K562 (cell line): ENCODE results near the gene RPL28. TPM values are rescaled to one million over a fixed set of nuclear protein-coding genes. Genes with fewer than 3 reads are reported as not detected.
A peak's percentile ranks its signal among the peaks of the same experiment; 100 is the strongest.

Experiments
- ARID4B ChIP-seq: sonication (generic); formaldehyde crosslinking; IDR thresholded peaks from 2 replicates; pipeline ENCODE4 v1.8.0; 2022; ENCODE audit warnings: mild to moderate bottlenecking, missing genetic modification reagents
- CBX8 ChIP-seq: fragments of 200-600 bp; sonication (generic); IDR thresholded peaks from 2 replicates; pipeline ENCODE4 v1.6.1; 2012; ENCODE audit warnings: borderline replicate concordance, mixed run types, low read depth, mild to moderate bottlenecking, moderate library complexity, mixed read lengths, low read length, control low read depth, inconsistent platforms; ENCODE audit not compliant: poor library complexity, severe bottlenecking; ENCODE audit errors: extremely low read depth
- CHD1 ChIP-seq: fragments of 200-600 bp; sonication (generic); IDR thresholded peaks from one replicate; pipeline ENCODE4 v1.6.1; 2012; ENCODE audit warnings: mild to moderate bottlenecking, moderate library complexity, low read length, inconsistent platforms
- CHD4 ChIP-seq: fragments of 200-600 bp; sonication (generic); IDR thresholded peaks from 3 replicates; pipeline ENCODE4 v1.6.1; 2012; ENCODE audit warnings: low read depth, mild to moderate bottlenecking, mixed read lengths, low read length, inconsistent platforms; ENCODE audit not compliant: insufficient read depth, insufficient replicate concordance, poor library complexity, severe bottlenecking
- DNMT1 ChIP-seq: fragments of 450-650 bp; IDR thresholded peaks from 2 replicates; pipeline ENCODE4 v1.6.1; 2016; ENCODE audit warnings: antibody characterized with exemption, mild to moderate bottlenecking
- FUS ChIP-seq: fragments of 200-400 bp; formaldehyde crosslinking; optimal IDR thresholded peaks from 2 replicates; pipeline ENCODE3; 2017; ENCODE audit warnings: low read depth, low read length
- GABPB2 ChIP-seq: fragments of 250-450 bp; sonication (Bioruptor Pico); conservative IDR thresholded peaks from 2 replicates; pipeline ENCODE4 v1.5.1; 2021; ENCODE audit warnings: mild to moderate bottlenecking
- MECOM ChIP-seq: fragments of 250-450 bp; sonication (Bioruptor Pico); IDR thresholded peaks from 2 replicates; pipeline ENCODE4 v1.8.0; 2022; ENCODE audit warnings: inconsistent platforms
- PYGO2 ChIP-seq: fragments of 450-650 bp; IDR thresholded peaks from 2 replicates; pipeline ENCODE4 v1.6.1; 2016; ENCODE audit warnings: mild to moderate bottlenecking, missing genetic modification characterization, moderate library complexity, missing compliant biosample characterization
- RUNX1 ChIP-seq: sonication (generic); IDR thresholded peaks from 2 replicates; pipeline ENCODE4 v1.6.1; 2016; ENCODE audit warnings: antibody characterized with exemption, low read depth
- SP1 ChIP-seq: sonication (generic); formaldehyde crosslinking; IDR thresholded peaks from 2 replicates; pipeline ENCODE4 v1.8.1; 2022; ENCODE audit warnings: mild to moderate bottlenecking, missing genetic modification reagents
- SPI1 ChIP-seq: IDR thresholded peaks from 2 replicates; pipeline ENCODE4 v1.6.1; 2011; ENCODE audit warnings: low read depth, low read length, control low read depth, borderline replicate concordance
- STAT5B ChIP-seq: fragments of 250-450 bp; sonication (Bioruptor Pico); IDR thresholded peaks from 2 replicates; pipeline ENCODE4 v1.8.0; 2021; ENCODE audit warnings: mild to moderate bottlenecking, inconsistent platforms
- TFAM ChIP-seq: fragments of 250-450 bp; sonication (Bioruptor Pico); conservative IDR thresholded peaks from 2 replicates; pipeline ENCODE4 v1.5.0; 2021; ENCODE audit warnings: mild to moderate bottlenecking, moderate library complexity
- U2AF2 ChIP-seq: fragments of 200-400 bp; formaldehyde crosslinking; optimal IDR thresholded peaks from 2 replicates; pipeline ENCODE3; 2017; ENCODE audit warnings: low read depth, mild to moderate bottlenecking, low read length
- ZNF143 ChIP-seq: sonication (generic); formaldehyde crosslinking; IDR thresholded peaks from 2 replicates; pipeline ENCODE4 v1.9.0; 2022; ENCODE audit warnings: mild to moderate bottlenecking, missing genetic modification reagents
- ZNF263 ChIP-seq: sonication (generic); formaldehyde crosslinking; IDR thresholded peaks from 2 replicates; pipeline ENCODE4 v1.8.0; 2022; ENCODE audit warnings: mild to moderate bottlenecking, missing genetic modification reagents, borderline replicate concordance
- ZSCAN29 ChIP-seq: fragments of 450-650 bp; IDR thresholded peaks from 2 replicates; pipeline ENCODE4 v1.6.1; 2017
- polyA plus RNA-seq, 8 experiments: library from polyadenylated mRNA; depleted of rRNA in 4 of 8; stranded (reverse) in 5 of 8; unstranded in 3 of 8; fragments of >200 nt; fragmentation: Nextera tagmentation in 2 of 8; fragmentation: Illumina TruSeq in 1 of 8; extraction: Ambion mirVana in 2 of 8; extraction: Trizol in 1 of 8; gene quantifications; 2 replicates each; pipeline versions ENCODE4 v1.2.1 to v1.2.3, GENCODE V29; 2011 to 2014; ENCODE audit warnings: inconsistent platforms in 1 of 8, missing spikeins in 1 of 8
- total RNA-seq, 7 experiments: library from RNA; depleted of rRNA in 6 of 7; stranded (reverse); fragments of >200 nt in 6 of 7; fragmentation: Illumina TruSeq in 2 of 7; extraction: Trizol in 2 of 7; gene quantifications; 2 replicates each; pipeline versions ENCODE4 v1.2.1 to v1.2.3, GENCODE V29; 2011 to 2021; ENCODE audit warnings: low replicate concordance in 1 of 7
- TF ChIP-seq, protein P1 (sequence below): IDR thresholded peaks from 2 replicates; pipeline ENCODE4 v1.6.1; 2011; ENCODE audit warnings: borderline replicate concordance, low read depth, mild to moderate bottlenecking, moderate library complexity, low read length; ENCODE audit not compliant: insufficient read depth, poor library complexity, severe bottlenecking
- TF ChIP-seq, protein P2 (sequence below): sonication (generic); formaldehyde crosslinking; IDR thresholded peaks from 2 replicates; pipeline ENCODE4 v1.8.0; 2022; ENCODE audit warnings: mild to moderate bottlenecking, missing genetic modification reagents

The RPL28 gene
- total and polyA plus RNA-seq, 9 of the 15 experiments (the other 6 are each of a cell fraction or from before 2014, with no cell fraction given): 124 to 3,106 (median 622) TPM

GRCh38 chr19:55339105-55339888 is 46.4 kb upstream of the RPL28 start, which contains the start of gene KMT5C (continued):
- TF ChIP-seq RUNX1 (no peak), MECOM (CRISPR knock-in tag) (no peak), PYGO2 (tag) (no peak), DNMT1 (no peak), ZNF263 (CRISPR knock-in tag) (no peak; the same call in 1 of the 2 replicates), FUS (no peak), ZNF143 (no peak), CHD1 (no peak), SP1 (CRISPR knock-in tag) (peak; percentile 99), GABPB2 (CRISPR knock-in tag) (no peak), U2AF2 (no peak), CBX8 (no peak), ARID4B (CRISPR knock-in tag) (no peak), TFAM (CRISPR knock-in tag) (no peak), STAT5B (CRISPR knock-in tag) (no peak), CHD4 (no peak), ZSCAN29 (no peak), SPI1 (no peak)
- TF ChIP-seq, protein P1, sequence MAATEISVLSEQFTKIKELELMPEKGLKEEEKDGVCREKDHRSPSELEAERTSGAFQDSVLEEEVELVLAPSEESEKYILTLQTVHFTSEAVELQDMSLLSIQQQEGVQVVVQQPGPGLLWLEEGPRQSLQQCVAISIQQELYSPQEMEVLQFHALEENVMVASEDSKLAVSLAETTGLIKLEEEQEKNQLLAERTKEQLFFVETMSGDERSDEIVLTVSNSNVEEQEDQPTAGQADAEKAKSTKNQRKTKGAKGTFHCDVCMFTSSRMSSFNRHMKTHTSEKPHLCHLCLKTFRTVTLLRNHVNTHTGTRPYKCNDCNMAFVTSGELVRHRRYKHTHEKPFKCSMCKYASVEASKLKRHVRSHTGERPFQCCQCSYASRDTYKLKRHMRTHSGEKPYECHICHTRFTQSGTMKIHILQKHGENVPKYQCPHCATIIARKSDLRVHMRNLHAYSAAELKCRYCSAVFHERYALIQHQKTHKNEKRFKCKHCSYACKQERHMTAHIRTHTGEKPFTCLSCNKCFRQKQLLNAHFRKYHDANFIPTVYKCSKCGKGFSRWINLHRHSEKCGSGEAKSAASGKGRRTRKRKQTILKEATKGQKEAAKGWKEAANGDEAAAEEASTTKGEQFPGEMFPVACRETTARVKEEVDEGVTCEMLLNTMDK: peak; percentile 54
- TF ChIP-seq, protein P2, sequence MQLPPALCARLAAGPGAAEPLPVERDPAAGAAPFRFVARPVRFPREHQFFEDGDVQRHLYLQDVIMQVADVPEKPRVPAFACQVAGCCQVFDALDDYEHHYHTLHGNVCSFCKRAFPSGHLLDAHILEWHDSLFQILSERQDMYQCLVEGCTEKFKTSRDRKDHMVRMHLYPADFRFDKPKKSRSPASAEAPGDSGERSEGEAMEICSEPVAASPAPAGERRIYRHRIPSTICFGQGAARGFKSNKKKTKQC (CRISPR knock-in tag): peak; percentile 53; the same call in 1 of the 2 replicates
